Measurements from ENCODE around the gene SELENOP. TPM values are rescaled to one million over a fixed set of nuclear protein-coding genes. Genes with fewer than 3 reads are reported as not detected.

SELENOP gene
- total RNA-seq, 4 donors from 2014 or later: 119 to 284 (median 180) TPM

GRCh38 chr5:42804717-42805339 lies 6.9 kb downstream of the SELENOP start:
- Histone ChIP-seq H3K4me1 (peaks cover 14 to 18% (median 16%) of the 10 kb centered on the region in 4 donors), H3K27ac (replicated peaks in 1 of 4) (no peak overlapping the region), H3K9me3 (no peaks in the 10 kb centered on the region), H3K4me3 (no peak overlapping the region), H3K27me3 (no peaks in the 10 kb centered on the region), H3K36me3 (peaks cover 0 to 81% (median 40%) of the 10 kb centered on the region in 4 donors)
- TF ChIP-seq CTCF (IDR thresholded peaks at IDR 0.05) (no peak), EP300 (IDR thresholded peaks at IDR 0.05) (no peak), POLR2AphosphoS5 (IDR thresholded peaks at IDR 0.05) (no peak), POLR2A (IDR thresholded peaks at IDR 0.05; ENCODE audit: low read depth) (no peak)
- intact Hi-C loops (cut with DNase I): no loop called here
- WGBS: 97% methylated on average over 4 of the region's 4 CpGs
- DNase-seq (ENCODE audit: extremely low spot score): no peak

- Histone ChIP-seq H3K36me3 (peaks cover 0 to 71% (median 38%) of the 10 kb centered on the region in 4 donors), H3K4me3 (no peak overlapping the region), H3K9me3 (peaks cover 0 to 4% (median 0%) of the 10 kb centered on the region in 4 donors), H3K27me3 (no peaks in the 10 kb centered on the region), H3K4me1 (no peaks in the 10 kb centered on the region), H3K27ac (replicated peaks in 1 of 4) (no peak overlapping the region)
- WGBS: 88% methylated on average over 6 of the region's 6 CpGs
- intact Hi-C loops (cut with DNase I): no loop called here
- DNase-seq (ENCODE audit: extremely low spot score): no peak
- TF ChIP-seq EP300 (IDR thresholded peaks at IDR 0.05) (no peak), POLR2A (IDR thresholded peaks at IDR 0.05; ENCODE audit: low read depth) (no peak), CTCF (IDR thresholded peaks at IDR 0.05) (no peak), POLR2AphosphoS5 (IDR thresholded peaks at IDR 0.05) (no peak)
Measured at GRCh38 chr5:42801516-42802166, 10.1 kb downstream of the SELENOP start.

- no peak for DNase-seq (ENCODE audit: extremely low spot score)
- H3K4me3 ChIP-seq: no peak overlapping the region
- no peaks in the 10 kb centered on the region for H3K4me1 ChIP-seq
- no peak overlapping the region for H3K27ac ChIP-seq (replicated peaks in 1 of 4)
- peaks cover 0 to 4% (median 0%) of the 10 kb centered on the region in 4 donors for H3K9me3 ChIP-seq
- H3K27me3 ChIP-seq: no peaks in the 10 kb centered on the region
- TF ChIP-seq CTCF (IDR thresholded peaks at IDR 0.05): no peak
- no peak for TF ChIP-seq POLR2A (IDR thresholded peaks at IDR 0.05; ENCODE audit: low read depth)
- TF ChIP-seq POLR2AphosphoS5 (IDR thresholded peaks at IDR 0.05): no peak
- no peak for TF ChIP-seq EP300 (IDR thresholded peaks at IDR 0.05)
- peaks cover 0 to 63% (median 31%) of the 10 kb centered on the region in 4 donors for H3K36me3 ChIP-seq
- intact Hi-C loops (cut with DNase I): no loop called here
- 80% methylated on average over 8 of the region's 8 CpGs for WGBS
Measured at GRCh38 chr5:42800748-42801330, 10.9 kb downstream of the SELENOP start.

GRCh38 chr5:42799668-42800114 lies 12.0 kb downstream of the SELENOP start:
- Histone ChIP-seq H3K36me3 (peaks cover 0 to 52% (median 26%) of the 10 kb centered on the region in 4 donors), H3K4me1 (no peaks in the 10 kb centered on the region), H3K9me3 (peaks cover 0 to 4% (median 0%) of the 10 kb centered on the region in 4 donors), H3K4me3 (no peak overlapping the region), H3K27me3 (no peaks in the 10 kb centered on the region), H3K27ac (replicated peaks in 1 of 4) (no peak overlapping the region)
- TF ChIP-seq POLR2AphosphoS5 (IDR thresholded peaks at IDR 0.05) (no peak), POLR2A (IDR thresholded peaks at IDR 0.05; ENCODE audit: low read depth) (no peak), CTCF (IDR thresholded peaks at IDR 0.05) (no peak)
- WGBS: 93% methylated on average over 9 of the region's 9 CpGs
- intact Hi-C loops (cut with DNase I): no loop called here
- DNase-seq (ENCODE audit: extremely low spot score): no peak

Data from esophagus muscularis mucosa (tissue), 4 donors.